ENCODE data around the gene PPP1R1B.

DNA sequence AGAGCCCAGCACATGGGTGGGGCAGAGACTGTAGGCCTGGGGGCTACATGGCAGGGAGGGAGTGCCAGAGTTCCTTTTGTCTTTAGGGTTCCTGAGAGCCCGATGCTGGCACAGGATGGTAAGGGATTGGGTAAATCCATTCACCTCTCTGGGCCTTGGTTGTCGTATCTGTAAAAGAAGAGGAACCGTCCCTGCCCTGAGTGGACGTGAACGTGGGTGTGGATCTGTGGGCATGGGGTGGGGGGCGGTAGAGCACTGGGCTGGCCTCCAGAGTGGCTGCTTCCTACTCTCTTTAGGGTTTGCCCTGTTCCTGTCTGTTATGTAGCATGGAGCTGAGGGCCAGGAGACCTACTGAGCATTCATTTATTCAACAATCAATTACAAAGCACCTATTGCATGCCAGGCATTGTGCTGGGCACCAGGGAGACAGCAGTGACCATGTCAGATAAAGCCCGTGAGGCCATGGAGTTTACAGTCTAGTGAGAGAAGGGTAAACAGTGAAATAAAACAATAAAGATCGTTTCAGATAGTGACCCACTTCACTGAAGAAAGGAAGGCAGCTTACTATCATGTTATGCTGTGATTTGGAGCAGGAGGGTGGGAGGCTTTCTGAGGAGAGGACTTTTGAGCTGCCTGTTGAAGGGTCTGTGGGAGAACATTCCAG is 25.3 kb downstream of the PPP1R1B start:
- TF ChIP-seq RAD21 (IDR thresholded peaks at IDR 0.05; ENCODE audit: low read depth) (no peak), TAF1 (IDR thresholded peaks at IDR 0.05; ENCODE audit: low read depth) (no peak), EP300 (IDR thresholded peaks at IDR 0.05; ENCODE audit: borderline replicate concordance) (no peak)

All from Ishikawa (cell line).